GM18511 (cell line): ENCODE results near the gene SLC22A14.
"Not testable (repeated sequence)": the region's sequence is repeated elsewhere in the genome, so short reads cannot be mapped to it uniquely, and the experiment has no call there.

Experiments
- ATAC-seq: cut with Tn5 transposase; IDR thresholded peaks from one replicate; pipeline ENCODE4 v1.9.1; 2021; ENCODE audit warnings: mild to moderate bottlenecking, moderate library complexity; ENCODE audit not compliant: unreplicated experiment

SLC22A14 gene

DNA sequence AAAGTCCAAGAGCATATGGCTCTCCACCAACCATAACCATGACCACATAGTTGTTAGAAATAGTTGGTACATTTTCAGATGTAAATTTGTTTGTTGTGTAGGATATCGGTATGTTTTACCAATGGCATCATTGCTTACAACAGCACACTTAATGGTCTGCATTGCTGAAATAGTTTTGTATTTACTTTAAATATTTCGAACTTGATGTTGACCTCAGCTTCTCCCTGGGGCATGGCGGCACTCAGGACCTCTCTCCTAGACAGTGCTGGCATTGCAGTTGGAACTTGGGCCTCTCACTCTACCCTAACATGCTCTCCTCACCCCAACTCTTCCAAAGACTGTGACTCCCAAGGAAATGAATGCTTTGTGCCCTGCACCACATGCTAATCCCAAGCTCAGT lies 11.5 kb upstream of the SLC22A14 start:
- ATAC-seq: no peak

DNA sequence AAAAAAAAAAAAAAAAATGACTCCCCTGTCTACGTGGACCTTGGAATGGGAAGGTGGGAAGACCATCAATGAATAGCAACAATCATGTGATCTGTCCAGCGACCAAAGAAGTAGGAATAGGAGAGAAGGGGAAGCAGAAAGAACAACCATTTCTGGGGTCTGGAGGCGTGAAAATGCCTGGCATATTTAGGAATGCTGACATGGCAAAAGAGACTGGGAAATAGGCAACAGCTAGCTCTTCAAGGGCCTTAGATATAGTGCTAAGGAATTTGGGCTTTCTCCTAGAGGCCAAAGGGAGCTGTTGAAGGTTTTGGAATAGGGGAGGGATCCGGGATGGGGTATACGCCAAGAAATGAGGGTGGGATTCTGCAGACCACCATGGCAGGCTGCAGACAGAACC lies 10.5 kb upstream of the SLC22A14 start:
- ATAC-seq: no peak

DNA sequence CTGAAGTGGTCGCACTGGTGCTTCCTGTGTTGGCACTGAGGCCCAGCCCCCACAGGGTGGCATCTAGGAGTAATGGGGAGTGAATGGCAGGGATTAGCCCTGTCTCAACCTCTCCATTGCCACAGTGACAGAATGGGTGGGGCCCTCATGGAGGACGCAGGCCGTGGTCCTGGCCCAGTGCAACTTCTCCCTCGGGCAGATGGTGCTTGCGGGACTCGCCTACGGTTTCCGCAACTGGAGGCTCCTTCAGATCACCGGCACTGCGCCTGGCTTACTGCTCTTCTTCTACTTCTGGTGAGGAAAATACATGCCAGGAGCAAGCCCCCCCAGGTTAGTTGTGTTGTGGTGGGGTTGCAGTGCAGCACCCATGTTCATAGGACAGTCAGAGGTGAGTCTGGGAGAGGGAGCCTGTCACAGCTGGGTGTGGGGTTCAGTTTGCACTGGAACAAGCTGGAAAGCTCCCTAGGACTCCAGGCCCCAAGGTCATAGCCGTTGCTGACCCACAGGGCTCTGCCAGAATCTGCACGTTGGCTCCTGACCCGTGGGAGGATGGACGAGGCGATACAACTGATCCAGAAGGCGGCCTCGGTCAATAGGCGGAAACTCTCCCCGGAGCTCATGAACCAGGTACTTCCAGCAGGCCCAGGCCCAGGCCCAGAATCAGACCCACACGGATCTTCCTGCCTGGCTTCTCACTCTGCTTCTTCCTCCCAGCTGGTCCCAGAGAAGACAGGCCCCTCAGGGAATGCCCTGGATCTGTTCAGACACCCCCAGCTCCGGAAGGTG lies 7.0 kb upstream of the SLC22A14 start:
- no peak for ATAC-seq

DNA sequence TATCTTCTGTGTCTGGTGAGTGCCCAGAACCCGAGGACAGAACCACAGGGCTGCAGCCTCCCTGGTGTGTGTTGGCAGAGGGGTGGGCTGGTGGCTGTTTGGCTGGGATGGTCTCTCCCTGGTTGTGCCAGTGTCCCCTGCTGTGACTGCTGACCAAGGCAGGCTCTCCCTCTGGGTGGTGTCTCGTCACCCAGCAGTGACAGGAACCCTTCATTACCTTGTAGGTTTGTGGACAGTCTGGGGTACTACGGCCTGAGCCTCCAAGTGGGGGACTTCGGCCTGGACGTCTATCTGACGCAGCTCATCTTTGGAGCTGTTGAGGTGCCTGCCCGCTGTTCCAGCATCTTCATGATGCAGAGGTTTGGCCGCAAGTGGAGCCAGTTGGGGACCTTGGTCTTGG lies 6.4 kb upstream of the SLC22A14 start:
- ATAC-seq: no peak

DNA sequence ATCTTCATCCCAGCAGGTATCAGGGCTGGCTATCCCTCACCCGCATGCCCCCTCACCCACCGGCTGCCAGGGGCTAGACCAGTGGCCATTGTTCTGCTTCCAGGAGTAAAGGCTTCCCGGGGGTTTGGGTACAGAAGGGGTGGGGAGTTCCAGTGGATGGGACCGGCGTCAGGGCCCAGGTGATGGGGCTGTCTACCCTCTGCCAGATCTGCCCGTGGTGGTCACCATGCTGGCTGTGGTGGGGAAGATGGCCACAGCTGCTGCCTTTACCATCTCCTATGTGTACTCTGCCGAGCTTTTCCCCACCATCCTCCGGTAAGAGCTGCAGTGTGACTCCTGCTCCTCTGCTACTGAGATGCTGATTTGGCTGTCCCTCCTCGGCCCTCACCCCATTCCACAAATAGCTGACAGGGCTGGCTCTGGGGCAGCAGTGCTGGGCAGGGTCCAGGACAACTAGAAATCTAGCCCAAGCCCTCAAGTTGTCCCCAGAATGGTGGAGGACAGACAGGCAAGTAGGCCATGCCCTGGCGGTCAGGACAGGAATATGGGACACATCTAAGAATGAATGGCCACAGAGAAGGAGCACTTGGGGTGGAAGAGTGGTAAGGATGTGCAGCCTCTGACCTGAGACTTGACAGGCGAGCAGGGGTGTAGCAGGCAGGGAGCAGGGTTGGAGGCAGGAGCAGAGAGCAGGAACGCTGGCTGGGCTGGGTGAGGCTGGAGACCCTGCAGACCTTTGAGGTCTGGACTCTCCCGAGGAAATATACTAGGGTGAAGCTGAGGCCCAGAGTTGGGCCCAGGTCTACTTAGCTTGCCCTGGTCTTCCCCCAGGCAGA lies 5.8 kb upstream of the SLC22A14 start:
- ATAC-seq: no peak

DNA sequence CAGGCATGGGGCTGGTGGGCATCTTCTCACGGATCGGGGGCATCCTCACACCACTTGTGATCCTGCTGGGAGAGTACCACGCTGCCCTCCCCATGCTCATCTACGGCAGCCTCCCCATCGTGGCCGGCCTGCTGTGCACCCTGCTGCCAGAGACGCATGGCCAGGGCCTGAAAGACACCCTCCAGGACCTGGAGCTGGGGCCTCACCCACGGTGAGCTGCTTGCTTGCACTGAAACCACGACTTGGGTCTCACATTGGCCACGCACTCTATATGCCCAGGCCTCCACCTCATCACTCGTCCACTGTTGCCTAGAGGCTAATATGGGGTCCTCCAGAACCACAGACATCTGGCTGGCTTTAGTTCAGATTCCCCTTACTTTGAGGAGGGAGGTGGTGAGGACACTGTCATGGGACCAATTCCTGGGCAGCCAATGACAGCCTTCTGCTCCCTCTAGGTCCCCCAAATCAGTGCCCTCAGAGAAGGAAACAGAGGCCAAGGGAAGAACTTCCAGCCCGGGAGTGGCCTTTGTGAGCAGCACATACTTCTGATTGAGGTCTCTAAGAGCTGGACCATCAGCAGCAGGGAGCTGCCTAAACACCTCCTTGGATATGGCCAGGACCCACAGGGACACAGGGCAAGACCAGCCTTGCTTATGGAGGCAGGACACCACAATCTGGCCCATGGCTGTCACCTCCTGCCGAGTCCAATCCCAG lies 5.0 kb upstream of the SLC22A14 start:
- no peak for ATAC-seq

DNA sequence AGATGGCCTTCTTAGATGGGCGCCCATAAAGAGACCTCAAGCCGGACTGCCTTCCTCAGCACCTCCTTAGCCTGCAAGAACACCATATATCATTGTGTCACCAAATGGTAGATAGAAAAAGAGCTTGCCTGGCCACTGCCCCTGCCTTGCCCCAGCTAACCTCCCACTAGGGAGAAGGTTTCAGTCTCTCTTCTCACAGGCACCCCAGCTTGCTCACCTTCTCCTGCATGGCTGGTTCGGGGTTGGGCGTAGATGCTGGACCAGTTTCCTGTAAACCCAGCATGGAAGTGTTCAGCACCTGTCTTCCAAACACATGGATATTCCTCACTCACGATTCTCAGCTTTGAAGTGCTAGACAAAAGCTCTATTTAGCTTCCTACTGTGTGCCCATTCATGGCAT lies 3.3 kb upstream of the SLC22A14 start:
- no peak for ATAC-seq

DNA sequence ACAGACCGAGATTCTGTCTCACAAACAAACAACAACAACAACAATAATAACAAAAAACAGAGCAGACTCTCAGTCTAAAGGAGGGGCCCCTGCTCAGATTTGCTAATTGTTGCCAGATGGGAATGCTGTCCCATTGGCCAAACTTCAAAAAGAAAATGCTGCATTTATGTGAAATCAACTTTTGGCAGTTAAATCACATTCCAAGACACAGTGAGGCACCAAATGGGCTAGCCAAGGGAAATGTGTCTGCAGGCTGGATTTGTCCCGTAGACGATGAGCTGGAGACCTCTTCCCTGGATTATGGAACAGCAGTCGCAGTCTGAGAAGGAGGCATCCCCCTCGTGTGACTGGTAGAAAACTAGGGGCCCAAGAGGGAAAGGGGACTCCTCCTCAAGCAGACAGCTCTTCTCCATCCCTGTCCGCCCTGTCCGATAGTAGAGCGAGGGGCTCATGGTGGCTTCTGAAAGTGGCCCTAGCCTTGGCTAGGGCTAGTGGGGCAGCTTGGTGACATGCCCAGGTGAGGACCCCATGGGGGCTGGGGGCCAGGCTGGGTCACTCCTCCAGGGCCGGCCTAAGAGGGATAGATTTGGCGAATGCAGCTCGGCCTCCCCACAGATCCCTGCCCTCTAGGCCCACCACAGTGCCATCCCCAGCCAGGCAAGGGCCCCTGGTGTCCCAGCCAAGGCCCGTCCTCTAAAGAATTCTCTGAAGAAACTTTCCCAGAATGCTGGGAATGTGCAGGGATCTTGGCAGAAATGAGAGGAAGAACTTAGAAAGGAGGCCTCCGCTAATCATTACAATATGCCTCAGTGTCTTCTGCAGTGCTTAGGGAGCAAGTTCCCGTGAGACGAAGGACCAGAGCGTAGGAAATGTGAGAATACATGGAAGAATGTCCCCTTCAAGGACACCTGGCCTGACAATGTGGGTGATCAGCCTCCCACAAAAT lies 2.0 kb downstream of the SLC22A14 start:
- ATAC-seq: no peak

DNA sequence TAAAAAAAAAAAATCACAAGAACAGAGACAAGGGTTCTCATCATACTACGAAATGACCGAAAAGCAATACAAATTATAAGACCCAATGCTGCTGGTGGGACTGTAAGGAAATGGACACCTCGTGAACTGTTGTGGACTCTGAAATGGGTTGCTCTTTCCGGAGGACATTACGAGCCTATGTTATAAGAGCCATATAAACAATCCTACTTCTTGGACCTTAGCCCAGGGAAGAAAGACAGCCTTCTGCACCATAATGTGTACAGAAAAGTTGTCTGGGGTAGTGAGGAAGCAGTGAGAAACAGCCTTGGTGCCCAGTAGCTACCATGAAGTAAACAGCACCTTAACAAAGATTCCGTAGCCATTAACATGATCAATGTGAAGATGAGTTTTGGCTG lies 2.7 kb downstream of the SLC22A14 start:
- no peak for ATAC-seq

DNA sequence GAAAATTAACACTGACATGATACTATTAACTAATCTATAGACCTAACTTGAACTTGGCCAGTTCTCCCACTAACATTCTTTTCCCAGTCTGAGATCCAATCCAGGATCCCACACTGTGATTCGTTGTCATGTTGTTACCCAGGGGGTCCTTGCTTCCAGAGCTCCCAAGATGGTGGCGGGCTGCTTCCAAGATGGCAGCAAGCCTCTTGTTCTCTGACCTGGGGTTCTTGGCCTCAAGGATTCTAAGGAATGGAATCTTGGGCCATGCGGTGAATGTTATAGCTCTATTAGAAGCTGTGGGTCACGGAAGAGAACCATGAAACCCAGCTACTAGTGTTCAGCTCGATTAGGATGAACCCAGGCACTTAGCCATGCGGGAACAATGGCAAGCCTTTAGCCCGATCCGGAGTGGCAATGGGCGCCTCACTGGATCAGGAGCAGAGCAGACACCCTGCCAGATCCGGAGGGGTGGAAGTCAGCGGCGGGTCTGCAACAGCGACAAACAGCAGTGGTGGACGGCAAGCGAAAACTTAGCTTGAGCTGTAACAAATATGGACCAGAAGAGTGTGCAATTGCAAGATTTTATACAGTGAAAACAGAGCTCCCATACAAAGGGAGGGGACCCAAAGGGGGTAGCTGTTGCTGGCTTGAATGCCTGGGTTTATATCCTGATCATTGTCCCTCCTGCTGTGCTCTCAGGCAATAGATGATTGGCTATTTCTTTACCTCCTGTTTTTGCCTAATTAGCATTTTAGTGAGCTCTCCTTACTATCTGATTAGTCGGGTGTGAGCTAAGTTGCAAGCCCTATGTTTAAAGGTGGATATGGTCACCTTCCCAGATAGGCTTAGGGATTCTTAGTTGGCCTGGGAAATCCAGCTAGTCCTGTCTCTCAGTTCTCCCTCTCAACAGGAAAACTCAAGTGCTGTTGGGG lies 7.5 kb downstream of the SLC22A14 start:
- not testable (repeated sequence) for ATAC-seq

DNA sequence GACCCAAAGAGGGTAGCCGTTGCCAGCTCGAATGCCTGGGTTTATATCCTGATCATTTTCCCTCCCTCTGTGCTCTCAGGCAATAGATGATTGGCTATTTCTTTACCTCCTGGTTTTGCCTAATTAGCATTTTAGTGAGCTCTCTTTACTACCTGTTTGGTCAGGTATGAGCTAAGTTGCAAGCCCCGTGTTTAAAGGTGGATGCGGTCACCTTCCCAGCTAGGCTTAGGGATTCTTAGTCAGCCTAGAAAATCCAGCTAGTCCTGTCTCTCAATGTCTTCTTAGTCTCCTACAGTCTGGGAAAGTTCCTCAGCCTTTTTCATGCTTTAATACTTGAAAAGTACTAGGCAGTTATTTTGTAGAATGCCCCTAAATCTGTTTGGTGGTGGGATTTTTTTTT lies 15.0 kb downstream of the SLC22A14 start:
- ATAC-seq: not testable (repeated sequence)

DNA sequence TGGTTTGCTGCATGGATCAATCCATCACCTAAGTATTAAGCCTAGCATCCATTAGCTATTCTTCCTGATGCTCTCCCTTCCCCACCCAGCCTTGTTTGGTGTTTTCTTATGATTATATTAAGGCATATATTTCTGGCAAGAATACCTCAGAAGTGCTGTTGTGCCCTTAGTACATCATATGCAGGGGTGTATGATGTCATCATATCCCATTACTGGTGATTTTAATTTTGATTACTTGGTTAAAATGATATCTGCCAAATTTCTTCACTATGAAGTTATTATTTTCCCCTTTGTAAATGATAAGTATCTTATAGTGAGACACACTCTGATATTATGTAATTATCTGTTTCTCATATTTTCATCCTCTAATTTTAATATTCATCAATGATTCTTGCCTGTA lies 15.4 kb downstream of the SLC22A14 start:
- no peak for ATAC-seq

DNA sequence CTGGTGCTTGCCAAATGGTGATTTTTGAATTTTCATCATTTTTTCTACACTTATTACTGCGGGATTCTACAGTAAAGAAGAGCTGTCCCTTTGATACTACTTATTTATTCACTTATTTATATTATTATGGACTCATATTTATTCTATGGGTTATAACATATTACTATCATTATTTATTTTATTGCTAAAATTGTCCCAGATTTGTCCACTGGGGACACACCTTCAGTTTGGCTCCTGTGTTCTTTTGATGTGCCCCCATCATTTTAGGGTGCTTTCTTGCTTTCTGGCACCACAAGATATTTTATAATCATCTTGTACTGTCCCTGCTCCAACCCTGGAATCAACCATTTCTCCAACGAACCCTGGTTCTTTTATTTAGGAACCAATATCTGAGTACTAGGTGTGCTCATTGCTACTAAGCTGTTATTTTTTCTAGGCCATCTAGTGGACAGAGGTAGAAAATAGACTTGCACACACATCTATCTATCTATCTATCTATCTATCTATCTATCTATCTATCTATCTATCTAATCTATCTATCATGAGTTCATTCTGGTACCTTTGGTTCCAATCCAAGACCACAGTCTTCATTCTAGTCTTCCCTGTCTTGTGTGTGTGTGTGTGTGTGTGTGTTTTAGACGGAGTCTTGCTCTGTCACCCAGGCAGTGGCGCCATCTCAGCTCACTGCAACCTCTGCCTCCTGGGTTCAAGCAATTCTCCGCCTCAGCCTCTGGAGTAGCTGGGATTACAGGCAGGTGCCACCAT lies 16.0 kb downstream of the SLC22A14 start:
- ATAC-seq: no peak

DNA sequence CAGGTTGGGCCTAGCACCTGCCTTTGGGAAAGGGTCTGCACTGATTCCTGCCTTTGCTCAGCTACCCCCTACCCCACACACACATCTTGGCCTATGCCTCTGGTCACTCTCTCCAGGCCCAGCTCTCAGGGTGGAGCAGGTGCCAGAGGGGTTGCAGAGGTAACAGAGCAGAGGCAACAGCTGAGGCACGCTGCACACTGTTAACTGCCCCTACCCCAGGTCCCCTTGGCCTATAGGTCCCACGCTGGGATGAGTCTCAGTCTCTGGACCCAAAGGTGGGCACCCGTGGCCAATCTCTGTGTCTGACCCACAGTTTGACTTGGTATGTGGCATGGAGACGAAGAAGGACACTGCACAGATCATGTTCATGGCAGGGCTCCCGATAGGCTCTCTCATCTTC lies 24.8 kb downstream of the SLC22A14 start:
- no peak for ATAC-seq

DNA sequence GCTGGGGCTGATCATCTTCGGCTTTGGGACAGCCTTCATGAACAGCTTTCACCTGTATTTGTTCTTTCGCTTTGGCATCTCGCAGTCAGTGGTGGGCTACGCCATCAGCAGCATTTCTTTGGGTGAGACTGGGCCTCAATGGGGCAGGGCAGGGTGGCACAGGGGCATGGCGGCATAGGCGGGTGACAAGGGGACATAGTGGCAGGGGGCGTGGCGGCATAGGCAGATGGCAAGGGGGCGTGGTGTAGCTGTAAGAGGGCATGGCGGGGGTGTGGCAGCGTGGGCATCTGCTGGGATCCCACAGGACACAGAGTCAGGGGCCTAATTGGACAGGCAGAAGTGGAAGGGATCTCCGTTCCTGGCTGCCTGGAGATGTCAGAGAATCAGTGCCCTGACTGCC lies 25.5 kb downstream of the SLC22A14 start:
- ATAC-seq: no peak

DNA sequence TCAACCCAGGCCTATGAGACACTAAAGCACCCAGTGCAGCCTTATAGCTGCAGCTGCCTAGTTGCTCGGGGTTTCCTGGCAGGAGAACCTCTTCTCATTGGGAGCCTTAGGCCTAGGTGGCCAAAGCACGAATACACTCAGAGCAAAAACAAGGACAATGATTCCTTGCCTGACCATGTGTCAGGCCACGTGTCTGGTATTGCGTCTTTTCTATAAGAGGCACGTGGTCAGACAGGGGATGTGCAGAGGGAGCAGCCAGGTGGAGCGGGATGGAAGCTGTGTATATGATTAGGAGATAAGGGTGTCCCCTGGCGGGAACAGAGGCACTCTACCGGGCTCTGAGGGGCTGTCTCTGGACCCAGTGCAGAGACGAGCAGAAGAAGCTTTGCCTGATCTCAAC lies 26.4 kb downstream of the SLC22A14 start:
- no peak for ATAC-seq

DNA sequence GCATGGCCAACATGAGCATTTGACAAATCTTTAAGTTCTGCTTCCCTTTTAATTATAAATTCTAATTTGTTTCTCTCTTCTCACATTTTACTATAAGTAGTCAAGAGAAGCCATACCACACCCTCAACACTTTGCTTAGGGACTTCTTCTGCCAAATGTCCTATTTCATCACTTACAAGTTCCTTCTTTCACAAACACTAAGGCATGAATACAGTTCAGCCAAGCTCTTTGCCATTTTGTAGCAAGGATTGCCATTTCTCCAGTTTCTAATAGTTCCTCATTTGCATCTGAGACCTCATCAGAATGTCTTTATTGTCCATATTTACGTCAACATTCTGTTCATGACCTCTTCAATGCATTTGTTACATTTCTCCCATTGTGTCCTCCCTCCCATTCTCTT lies 29.4 kb downstream of the SLC22A14 start:
- no peak for ATAC-seq

DNA sequence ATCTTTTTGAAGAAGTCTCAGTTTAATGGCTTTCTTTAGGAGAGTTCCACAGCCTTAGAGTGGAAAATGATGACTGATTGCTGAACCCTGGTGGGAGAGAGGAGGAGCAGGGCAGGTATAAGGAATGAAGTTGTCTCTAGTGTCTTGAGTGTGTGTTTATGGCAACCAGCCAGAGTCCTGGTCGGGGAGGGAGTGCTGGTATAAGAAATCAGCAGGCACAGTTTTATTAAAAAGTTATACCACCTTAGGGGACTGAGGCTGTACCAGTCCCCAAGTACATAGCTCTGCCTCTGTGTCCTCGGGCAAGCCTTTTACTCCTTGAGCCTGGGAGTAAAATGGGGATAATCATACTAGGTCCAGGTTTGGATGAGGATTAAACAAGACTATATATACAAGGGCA lies 29.8 kb downstream of the SLC22A14 start:
- no peak for ATAC-seq

DNA sequence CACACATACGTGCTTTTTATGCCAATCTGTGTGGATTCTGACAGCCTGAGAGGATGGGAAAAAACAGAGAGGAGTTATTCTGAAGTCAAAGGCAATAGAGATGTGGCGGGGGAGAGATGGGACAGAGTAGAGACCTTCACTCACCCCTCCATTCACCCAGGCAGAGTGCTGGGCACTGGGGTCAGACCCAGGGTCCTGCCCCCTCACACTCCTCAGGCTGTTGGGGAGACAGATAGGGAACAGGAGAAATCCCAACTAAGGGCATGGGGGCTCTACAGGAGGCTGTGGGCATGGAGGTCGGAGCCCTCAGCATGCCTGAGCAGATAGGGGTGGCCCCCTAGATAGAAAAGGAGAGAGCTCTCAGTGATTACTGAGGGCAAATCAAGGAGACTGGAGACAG lies 30.3 kb downstream of the SLC22A14 start:
- no peak for ATAC-seq
